Loucy (cell line): ENCODE measurements around the gene CAPN7.

Source experiments
- CTCF ChIP-seq: fragments of 200-600 bp; sonication (generic); conservative IDR thresholded peaks from 2 replicates; pipeline ENCODE4 v1.5.1; 2014; ENCODE audit warnings: mild to moderate bottlenecking, antibody characterized with exemption, low read length
- EZH2phosphoT487 ChIP-seq: fragments of 200-600 bp; IDR thresholded peaks from 2 replicates; pipeline ENCODE4 v1.6.1; 2018; ENCODE audit warnings: antibody characterized with exemption, mild to moderate bottlenecking, moderate library complexity, borderline replicate concordance

- TF ChIP-seq CTCF (no peak), EZH2phosphoT487 (no peak)
Measured at GRCh38 chr3:15246186-15246585, 40.1 kb downstream of the CAPN7 start.
